GM11168 (cell line): Measurements from ENCODE around the gene COMP.
"Not testable (repeated sequence)": the region's sequence is repeated elsewhere in the genome, so short reads cannot be mapped to it uniquely, and the experiment has no call there.

ENCODE experiments used
- in situ Hi-C: fragments of 300-500 bp; cut with MboI; formaldehyde crosslinking; loops from one replicate; pipeline ENCODE4 v1.12.0; 2022; ENCODE audit warnings: low sequenced_read_pairs; ENCODE audit not compliant: unreplicated experiment

COMP gene

DNA sequence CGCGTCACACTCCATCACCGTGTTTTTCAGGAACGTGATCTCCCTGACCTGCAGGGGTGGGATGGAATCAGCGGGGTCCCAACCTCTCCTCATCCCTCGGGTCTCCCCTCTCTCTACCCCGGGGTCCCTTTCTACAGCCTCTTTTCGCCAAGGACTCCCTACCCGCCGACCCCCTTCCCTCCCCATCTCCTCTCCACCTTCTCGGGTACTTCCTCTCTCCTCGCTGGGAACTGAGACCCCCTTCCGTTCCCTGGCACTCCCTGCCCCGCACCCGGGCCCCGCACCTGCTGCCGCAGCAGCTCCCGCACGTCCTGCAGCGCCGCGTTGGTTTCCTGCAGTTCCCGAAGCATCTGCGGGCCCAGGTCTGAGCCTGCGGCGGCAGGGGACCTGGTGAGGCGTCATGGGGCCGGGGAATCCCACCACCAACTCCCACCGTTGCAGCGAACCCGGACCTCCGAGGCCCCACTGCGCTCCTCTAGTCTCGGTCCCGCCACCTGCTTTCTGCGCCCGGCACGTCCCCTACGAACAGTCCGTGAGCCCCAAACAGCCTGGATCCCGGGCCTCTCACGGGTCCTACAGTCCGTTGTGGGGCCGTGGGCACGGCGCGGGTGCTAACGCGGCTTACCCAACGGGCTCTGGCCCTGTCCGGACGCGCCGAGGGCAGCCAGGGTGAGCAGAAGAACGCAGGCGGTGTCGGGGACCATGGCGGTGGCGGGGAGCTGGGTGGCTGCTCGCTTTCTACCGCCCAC is at the start of gene COMP:
TSS of gene COMP (minus strand) at position 740 of the 749 bp plus-strand sequence. CDS start at position 704, 36 bp downstream.
- in situ Hi-C loops: no loop called here

DNA sequence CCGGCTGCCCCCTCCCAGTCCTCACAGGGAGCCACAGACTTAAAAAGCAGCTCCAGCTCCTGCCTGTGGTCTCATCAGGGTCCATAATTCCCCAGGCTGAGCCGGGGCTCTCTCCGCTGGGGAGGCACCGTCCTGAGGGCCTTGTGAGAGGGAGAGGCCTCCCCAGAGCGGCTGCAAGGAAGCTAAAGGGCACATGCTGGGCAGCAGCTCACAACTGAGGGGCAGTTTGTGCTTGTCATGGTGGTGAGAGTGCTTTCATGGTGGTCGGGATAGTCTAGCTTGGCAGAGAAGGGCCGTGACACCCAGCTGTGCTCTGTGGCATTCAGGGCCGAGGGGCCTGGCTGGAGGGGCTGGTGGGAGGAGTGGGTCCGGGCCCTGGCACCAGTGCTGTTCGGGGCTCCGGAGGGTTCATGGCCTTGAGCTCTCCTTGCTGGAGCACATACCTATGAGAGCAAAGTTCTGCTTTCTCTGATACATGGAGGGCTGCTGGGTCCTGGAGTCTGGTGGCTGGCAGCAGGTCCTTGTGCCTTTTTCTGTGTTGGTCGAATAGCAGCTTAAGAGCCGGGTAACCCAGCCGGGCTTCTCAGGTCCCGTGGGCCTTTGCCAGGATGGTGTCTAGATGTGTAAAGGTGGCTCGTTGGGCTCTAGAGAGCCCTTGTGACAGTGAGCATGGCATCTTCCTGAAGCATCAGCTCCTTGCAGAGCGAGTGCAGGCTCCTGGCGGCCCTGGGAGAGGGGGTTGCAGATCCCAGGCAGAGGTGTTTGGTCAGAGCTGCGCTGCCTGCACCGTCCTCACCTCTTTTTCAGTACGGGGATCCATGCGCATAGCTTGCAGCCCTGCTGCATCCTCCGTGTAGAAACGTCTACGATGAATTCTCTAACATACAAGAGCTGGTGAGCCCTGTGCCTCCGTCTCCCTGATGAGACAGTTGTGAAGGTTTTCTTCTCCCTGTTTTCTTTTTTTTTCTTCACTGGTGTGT is 49.5 kb upstream of the COMP start:
- in situ Hi-C loops: no loop called here

DNA sequence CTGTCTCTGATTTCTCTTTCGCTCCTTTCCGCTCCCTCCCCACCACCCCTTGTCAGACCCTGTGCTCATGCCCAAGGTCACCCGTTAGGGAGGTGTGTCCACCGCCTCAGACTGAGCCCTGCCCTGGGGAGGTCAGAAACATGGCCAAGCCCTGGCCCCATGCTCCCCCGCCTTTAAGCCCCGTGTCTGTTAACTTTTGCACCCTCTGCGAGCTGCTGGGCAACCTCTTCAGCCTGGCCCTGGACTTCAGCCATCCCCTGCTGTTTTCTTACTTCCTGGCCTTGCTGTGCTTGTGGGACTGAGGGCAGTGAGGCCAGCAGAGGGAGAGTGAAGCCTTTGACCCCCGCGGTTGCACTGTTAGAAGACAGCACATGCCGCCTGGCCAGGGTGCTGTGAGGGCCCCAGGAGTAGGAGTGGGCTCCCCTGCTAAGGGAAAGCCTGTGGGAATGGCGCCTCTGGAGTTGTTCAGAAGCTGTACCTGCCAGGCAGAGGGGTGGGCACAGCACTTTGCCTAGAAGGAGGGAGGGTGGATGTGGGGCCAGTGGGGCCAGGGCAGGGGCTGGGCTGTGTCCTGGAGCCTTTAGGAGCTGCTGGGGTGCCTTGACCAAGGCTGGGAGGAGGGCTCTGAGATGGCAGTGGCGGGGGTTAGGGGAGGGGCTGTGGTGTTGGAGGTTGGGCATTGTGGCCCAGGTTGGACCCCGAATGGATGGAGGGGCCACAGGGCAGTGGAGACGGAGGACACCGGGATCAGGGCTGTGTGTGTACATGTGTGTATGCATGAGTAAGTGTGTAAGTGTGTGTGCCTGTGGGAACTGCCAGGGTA is 48.6 kb upstream of the COMP start:
- in situ Hi-C loops: no loop called here

DNA sequence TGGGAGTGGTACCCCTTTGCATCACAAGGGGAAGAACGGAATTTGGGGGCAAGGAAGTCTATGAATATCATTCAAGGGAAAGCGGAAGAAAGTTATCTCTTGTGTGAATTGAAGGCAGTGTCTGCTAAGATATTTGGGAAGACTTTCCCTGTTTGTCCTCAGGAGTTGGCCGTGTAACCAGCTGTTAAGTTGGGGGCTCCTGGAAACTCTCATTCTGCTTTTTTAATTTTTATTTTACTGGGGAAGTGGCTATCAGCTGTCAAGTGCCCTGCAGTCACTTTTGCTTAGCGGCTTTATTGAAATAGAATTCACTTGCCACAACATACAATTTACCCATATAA is 43.5 kb upstream of the COMP start:
- in situ Hi-C loops: no loop called here

DNA sequence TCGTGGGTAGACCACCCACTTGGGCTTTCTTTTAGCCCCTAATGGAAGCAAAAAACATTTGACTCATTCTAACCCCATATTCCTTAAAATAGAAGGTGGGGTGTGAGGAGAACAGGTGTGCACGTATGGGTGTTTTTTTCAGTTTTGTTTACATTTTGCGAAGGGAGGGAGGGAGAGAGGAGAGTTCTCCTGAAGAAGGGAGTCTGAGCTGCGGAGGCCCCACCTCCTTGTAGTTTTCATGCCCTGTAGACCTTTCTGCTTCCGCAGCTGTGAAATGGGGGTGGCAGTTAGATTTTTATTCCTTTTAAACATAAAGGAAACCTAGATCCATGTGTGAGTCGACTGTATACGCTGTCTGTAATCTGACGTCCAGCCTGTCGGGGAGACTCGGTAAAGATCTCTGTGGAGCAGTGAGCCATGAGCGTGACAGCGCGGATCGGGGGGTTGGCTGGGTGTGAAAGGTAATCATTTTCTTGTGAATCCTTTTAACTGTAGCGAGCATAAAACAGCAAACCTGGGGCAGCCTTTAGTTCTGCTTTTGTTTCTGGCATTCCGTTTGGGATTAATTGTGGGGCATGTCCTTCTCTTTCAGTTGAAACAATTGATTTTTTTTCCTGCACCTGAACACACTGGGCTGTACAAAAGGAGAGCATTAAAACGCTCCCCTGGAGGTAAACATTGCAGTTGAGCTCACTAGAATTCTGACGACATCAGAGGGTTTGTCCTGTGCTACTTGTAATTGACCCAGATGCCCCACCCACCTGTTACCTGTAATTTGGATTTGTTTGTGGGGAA is 42.9 kb upstream of the COMP start:
- in situ Hi-C loops: no loop called here

DNA sequence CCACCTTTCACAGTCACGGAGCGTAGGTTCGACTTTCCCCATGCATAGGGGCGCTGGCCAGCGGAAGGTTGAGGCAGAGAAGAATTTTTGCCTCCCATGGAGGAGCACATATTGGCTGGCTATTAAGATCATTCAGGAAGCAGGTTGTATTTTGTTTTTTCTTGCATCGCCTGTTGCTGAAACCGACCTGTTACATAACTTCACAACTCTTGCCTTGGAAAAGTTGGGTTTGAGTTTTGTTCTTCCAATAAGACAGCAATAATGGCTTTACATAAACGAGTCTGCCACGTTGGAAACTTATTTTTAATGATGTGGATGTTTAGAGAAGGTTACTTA is 42.0 kb upstream of the COMP start:
- in situ Hi-C loops: no loop called here

DNA sequence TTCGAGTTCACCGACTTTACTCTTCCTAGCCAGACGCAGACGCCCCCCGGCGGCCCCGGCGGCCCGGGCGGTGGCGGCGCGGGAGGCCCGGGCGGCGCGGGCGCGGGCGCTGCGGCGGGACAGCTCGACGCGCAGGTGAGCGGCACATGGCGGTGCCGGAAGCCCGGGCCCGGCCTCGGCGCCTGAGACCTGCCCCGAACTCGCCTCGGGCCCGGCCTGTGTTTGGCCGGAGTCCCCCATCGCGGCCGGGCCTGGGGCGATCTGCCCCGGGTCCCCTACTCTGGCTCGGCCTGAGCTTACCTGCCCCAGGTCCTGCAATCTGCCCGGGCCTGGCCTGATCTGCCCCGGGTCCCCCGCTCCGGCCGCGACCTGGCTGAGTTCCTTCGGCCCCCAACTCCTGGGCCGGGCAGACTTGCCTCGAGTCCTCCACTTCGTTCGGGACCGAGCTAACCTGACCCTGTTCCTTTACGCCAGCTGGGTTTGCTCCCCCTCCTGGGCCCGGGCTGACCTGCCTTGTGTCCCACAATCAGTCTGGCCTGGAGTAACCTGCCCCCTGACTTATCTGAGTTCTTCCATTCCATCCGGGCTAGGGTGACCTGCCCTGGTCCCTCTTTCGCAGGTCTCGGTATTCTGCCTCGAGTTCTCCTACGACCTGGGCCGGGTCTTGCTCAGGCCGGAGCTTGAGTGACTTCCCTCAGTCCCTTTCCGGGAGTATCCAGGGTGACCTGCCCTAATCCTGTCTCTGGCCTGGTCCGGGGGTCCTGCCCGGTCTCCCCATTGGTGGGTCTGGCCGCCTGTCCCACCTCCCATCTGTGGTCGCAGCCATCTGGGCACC is 41.4 kb upstream of the COMP start:
- in situ Hi-C loops: no loop called here

DNA sequence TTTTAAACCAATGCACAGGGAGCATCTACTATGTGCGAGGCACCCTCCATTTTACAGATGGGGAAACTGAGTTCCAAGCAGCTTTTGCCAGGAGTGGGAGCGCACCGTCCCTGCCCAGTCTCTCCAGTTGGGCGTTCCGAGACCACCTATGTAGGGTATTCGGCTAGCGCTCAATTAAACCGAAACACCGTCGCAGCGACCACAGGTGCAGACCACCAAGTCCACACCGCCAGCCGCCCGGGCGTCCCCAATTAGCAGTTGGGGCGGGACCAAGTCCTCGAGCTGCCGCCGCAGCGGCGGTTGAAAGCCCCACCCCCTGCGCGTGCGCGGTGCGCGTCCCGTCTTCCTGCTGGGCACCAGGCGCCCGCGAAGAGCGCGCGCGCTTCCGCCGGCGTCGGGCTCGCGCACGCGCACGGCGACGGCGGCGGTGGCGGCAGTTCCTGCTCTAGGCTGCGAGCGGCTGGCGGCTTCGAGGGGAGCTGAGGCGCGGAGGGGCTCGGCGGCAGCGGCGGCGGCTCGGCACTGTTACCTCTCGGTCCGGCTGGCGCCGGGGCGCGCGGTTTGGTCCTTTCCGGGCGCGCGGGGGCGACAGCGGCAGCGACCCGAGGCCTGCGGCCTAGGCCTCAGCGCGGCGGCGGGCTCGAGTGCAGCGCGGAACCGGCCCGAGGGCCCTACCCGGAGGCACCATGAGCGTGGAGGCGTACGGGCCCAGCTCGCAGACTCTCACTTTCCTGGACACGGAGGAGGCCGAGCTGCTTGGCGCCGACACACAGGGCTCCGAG is 40.6 kb upstream of the COMP start, which contains the start of gene UPF1:
TSS of gene UPF1 (plus strand) at position 436 of the 782 bp plus-strand sequence. CDS start at position 687, 251 bp downstream.
- in situ Hi-C loops: no loop called here

DNA sequence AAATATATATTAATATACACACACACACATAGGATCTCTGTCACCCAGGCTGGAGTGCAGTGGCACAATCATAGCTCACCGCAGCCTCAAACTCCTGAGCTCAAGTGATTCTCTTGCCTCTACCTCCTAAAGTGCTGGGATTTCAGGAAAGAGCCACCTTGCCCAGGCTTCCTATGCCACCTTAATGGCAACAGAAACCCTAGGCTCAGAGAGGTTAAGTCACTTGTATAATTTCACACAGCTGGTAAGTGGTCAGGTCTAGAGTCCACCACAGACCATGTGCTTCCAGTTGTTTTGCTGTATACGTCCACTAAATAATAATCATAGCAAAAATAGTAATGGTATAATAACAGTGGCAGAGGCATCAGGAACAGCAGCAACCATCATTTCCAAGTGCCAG is 39.4 kb upstream of the COMP start:
- in situ Hi-C loops: no loop called here

DNA sequence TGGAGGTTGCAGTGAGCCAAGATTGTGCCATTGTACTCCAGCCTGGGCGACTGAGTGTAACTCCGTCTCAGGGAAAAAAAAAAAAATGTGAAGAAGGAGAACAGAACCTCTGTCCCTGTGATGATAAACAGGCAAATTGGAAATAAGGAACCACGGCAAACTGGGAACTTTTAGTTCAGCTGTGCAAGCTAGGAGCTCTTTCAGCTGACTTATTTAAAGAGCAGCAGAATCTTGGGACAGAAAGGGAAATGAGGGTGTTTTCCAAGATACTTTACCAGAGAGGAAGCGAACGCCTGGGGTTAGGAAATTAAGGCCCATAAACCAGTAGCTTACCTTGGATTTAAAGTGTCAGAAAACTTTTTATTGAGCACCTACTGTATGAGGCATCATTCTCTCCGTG is 37.7 kb upstream of the COMP start:
- in situ Hi-C loops: no loop called here

DNA sequence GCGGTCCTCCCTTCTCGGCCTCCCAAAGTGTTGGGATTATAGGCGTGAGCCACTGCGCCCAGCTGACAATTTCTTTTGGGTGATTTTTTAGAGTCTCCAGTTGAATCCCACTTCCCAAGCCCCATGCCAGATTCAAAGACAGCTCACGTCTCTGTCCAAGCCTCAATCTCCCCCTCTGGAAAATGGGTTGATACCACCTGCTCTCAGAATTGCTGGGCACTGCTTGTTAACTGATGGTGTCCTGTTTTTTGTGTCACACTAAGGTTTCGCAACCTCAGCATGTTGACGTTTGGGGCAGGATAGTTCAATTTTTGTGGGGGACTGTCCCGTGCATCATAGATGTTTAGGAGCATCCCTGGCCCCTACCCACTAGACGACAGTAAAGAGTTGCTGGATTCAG is 26.5 kb upstream of the COMP start:
- in situ Hi-C loops: no loop called here

DNA sequence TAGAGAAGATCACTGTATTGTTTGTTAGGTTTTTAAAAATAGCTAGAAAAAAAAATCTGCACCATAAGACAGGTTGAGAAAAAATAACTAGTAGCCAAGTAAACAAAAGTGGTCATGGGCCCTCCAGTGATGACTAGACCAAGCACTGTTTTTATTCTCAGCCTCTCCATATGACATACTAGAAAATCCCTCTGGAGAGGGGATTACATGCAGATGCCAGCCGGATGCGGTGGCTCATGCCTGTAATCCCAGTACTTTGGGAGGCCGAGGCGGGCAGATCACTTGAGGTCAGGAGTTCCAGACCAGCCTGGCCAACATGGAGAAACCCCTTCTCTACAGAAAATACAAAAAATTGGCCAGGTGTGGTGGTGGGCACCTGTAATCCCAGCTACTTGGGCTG is 25.5 kb upstream of the COMP start:
- in situ Hi-C loops: not testable (repeated sequence)

DNA sequence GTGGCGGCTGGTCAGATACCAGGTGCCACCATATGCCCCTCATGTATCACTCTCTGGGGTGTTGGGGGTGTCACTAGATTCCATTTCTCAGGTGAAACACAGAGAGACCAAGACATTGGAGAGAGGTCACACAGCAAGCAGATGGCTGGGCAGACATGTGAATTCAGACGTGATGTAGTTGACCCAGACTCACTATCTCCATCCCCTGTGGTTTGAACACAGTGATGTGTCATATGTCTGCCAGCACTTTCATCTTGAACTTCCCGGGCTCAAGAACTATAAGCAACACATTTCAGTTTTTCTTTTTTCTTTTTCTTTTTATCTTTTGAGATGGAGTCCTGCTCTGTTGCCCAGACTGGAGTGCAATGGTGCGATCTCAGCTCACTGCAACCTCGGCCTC is 24.6 kb upstream of the COMP start:
- in situ Hi-C loops: no loop called here

DNA sequence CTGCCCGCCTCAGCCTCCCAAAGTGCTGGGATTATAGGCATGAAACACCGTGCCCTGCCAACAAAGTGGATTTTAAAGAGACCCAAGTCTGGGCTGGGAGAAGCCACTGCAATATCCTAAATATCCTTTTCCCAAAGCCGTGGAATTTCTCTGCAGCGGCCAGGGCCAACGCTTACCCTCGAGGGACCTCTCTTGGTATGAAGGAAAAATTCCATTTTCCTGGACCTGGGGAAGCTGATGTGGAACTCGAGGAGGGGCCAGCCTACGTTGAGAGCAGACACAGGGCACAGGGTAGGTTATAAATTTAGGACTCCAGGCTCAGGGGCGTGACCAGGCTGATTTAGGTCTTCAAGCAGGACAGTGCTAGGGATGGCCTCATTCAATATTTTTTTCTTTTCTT is 23.0 kb upstream of the COMP start:
- in situ Hi-C loops: no loop called here

DNA sequence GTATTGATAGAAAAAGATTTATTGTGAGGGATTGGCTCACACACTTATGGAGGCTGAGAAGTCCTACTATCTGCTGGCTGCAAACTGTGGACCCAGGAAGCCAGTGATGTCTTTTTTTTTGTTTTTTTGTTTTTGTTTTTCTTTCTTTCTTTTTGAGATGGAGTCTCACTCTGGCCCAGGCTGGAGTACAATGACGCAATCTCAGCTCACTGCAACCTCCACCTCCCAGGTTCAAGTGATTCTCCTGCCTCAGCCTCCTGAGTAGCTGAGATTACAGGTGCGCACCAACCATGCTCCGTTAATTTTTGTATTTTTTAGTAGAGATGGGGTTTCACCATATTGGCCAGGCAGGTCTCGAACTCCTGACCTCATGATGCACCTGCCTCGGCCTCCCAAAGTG is 20.5 kb upstream of the COMP start:
- in situ Hi-C loops: not testable (repeated sequence)

DNA sequence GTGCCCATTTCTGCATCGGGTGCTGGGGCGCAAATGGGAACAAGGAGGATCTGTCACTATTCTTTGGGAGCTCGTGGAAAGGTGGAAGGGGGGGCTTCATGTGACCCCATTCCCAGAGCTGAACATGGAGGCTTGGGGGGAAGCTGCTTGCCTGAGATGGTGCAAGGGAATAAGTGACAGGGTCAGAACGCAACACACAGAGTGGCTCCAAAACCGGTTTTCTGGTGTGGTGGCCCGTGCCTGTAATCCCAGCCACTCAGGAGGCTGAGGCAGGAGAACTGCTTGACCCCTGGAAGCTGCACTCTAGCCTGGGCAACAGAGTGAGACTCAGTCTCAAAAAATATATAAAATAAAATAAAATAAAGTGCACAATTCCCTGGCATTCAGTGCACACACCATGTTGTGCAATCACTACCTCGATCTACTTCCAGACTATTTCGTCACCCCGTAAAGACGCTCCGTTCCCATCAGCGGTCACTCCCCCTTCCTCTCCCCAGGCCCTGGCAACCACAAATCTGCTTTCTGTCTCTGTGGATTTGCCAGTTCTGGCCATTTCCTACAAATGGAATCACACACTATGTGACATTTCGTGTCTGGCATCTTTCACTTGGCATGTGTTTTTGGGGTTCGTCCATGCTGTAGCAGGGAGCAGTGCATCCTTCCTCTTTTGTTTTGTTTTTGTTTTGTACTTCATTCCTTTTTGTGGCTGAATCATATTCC is 18.2 kb upstream of the COMP start:
- in situ Hi-C loops: no loop called here

DNA sequence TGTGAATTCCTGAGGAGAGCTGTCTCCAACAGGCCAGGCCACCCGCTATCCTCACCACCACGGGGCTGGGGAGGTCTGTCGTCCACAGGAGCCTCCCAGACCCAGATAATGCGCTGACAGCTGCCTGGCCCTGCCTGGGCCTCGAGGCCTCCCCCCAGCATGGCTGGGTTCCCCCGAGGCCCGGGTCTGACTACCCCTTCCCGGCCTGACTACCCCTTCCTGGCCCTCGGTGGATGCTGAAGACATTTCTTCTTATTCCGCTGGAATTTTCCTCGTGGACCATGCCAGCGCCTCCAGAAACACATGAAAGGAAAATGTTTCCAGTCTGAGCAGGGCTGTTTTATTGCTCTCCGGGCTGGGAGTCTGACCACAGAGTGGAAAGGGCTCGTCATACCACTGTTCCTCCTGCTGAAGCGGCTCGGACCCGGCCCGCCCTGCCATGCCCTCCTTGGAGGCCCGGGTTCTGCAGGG is 16.8 kb upstream of the COMP start:
- in situ Hi-C loops: no loop called here

DNA sequence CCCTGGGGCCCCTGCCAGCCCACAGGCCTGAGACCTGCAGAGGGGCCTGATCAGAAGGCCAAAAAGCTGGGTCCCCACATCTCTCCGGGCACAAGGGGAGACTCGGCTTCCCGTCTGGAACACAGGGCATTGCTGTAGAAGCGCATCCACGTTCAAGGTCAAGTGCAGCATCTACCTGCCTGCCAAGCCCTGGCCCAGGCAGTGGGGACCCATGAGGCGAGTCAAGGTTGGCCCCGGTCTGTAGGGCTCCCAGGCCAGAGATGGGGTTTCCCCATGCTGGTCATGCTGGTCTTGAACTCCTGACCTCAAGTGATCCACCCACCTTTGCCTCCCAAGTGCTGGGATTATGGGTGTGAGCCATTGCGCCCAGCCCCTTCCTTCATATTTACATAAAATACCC is 13.5 kb upstream of the COMP start:
- in situ Hi-C loops: no loop called here
